HG02943 (cell line): ENCODE data around the gene FAM3B.
"Not testable (repeated sequence)": the region's sequence is repeated elsewhere in the genome, so short reads cannot be mapped to it uniquely, and the experiment has no call there.

Experiments
- ATAC-seq: cut with Tn5 transposase; IDR thresholded peaks from one replicate; pipeline ENCODE4 v1.9.1; 2021; ENCODE audit warnings: mild to moderate bottlenecking, low read depth, moderate library complexity; ENCODE audit not compliant: unreplicated experiment

Gene FAM3B, protein sequence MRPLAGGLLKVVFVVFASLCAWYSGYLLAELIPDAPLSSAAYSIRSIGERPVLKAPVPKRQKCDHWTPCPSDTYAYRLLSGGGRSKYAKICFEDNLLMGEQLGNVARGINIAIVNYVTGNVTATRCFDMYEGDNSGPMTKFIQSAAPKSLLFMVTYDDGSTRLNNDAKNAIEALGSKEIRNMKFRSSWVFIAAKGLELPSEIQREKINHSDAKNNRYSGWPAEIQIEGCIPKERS

GRCh38 chr21:41316200-41317062 is at the start of gene FAM3B:
FAM3B (plus strand) TSS chr21:41316801; CDS start chr21:41316880, 79 bp downstream.
- ATAC-seq, result no peak

DNA sequence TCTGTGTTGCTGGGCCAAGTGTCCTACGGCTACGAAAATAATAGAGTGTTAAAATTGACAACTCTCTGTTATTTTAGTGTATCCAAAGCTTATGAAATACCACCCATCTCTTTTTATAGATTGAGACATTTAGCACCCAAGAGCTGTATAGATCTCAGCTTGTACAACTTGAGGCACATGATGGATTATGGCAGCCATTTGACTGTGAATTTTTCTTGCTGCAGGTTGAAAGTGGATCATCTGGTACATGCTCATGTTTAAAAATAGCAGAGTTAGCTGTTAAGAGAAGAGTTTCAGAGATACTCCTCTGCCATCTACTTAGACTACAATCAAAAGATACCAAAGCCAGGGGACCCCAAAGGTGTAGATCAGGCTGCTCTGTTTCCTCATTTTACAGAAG is 49.3 kb upstream of the FAM3B start:
- no peak for ATAC-seq

- ATAC-seq, result no peak
Observed at GRCh38 chr21:41269535-41269934, 47.1 kb upstream of the FAM3B start.

DNA sequence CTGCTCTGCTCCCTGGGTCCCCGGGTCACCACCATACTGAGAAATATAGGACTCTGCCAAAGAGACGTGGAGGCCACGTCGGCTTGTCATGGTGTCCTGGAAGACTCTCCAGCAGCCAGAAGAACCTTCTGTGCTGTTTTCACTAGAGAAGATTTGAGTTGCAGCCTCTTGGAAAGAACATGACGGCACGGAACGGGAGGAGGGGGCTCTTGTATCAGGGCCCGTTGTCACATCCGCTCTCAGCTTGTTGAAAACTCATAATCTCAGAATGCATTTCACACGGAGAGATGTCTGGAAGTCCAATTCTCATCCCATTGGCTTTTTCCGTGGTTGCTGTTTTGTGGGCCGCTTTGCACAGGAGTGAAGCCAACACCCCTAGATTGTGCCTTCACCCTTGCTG is 39.4 kb upstream of the FAM3B start:
- ATAC-seq, result no peak

DNA sequence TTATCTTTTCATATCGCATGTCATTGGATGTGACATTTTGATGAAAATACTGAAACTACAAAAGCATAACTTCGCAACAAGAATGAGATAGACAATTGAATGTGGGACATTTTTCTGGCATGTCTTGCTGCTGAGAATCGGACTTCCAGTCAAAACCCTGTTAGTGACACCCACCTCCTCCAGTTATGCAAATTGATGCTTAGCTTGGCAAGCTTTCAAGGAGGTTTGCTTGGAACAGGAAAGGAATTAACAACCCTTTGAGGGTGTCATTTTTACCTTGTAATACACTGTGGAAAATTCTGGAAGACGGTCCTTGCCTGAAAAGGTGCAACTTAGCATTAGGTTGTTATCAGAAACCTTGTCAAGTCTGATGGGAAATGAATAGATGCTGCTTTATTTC is 38.8 kb upstream of the FAM3B start:
- ATAC-seq, result no peak

GRCh38 chr21:41280115-41280919 is 36.3 kb upstream of the FAM3B start:
- no peak for ATAC-seq

- ATAC-seq, result no peak
Observed at GRCh38 chr21:41282412-41282811, 34.2 kb upstream of the FAM3B start.

GRCh38 chr21:41283211-41283818 is 33.3 kb upstream of the FAM3B start:
- no peak for ATAC-seq

DNA sequence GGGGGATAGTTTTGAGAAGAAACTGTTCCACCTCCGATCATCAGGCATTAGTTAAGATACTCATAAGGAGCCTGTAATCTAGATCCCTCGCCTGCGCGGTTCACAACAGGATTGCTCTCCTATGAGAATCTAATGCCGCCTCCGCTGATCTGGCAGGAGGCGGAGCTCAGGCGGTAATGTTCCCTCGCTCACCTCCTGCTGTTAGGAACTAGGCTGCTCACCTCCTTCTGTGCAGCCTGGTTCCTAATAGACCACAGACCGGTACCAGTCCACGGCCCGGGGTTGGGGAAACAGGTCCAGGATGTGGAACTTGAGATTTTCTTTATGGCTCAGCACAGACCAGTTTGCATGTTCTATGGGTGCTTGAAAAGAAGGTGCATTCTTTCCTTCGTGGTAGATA is 27.2 kb upstream of the FAM3B start:
- no peak for ATAC-seq

DNA sequence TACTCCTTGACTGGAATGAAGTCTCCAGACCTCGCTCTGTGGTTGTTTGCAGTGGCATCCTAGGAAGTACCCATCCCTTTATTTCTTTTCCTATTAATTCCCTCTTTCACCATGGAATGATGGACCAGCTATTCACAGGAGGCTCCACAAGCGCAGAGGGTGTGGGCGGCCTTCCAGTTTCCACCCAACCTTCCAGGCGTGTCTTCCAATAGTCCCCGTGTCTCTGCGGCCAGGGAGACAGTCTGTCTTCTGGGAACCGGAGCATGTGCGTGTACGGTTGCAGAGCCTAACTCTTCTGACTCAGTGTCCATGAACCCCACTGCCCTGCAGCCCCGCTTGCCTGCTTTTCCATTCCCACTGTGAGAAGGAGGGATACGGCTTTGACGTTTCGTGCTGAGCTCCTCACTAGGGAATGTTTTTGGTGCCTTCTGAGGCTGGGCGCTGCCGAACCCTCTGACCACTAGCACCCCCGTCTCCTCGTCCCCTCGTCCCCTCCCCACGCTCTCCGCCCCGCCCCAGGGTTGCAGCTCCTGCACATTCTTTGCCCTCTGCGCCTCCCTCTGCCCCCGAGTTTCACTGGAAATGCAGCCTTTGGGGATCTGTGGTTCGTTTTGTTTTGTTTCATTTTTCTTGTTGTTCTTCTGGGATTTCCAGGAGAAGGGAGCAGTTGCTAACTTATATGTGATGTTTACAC is 26.3 kb upstream of the FAM3B start:
- ATAC-seq, result no peak

- no peak for ATAC-seq
Observed at GRCh38 chr21:41294548-41295231, 21.9 kb upstream of the FAM3B start.

- no peak for ATAC-seq
Observed at GRCh38 chr21:41295721-41296254, 20.8 kb upstream of the FAM3B start.

DNA sequence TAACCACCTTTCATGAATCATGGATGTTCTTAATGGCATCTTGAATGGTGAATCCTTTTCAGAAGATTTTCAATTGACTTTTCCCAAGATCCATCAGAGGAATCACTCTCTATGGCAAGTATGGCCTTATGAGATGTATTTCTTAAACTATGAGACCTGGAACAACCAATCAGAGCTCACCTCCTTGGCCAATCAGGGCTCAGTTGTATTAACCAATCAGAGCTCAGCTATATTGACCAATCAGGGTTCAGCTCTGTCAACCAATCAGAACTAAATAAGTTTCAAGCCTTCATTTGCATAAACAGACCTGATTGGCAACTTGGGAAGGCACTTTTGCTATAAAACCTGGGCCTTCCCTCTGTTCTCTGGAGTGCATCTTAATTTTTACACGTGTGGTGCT is 13.6 kb upstream of the FAM3B start:
- no peak for ATAC-seq

GRCh38 chr21:41304068-41304720 is 12.4 kb upstream of the FAM3B start:
- ATAC-seq, result no peak

GRCh38 chr21:41307219-41307618 is 9.4 kb upstream of the FAM3B start:
- no peak for ATAC-seq

- ATAC-seq, result not testable (repeated sequence)
Observed at GRCh38 chr21:41313285-41314164, 3.1 kb upstream of the FAM3B start.

GRCh38 chr21:41315726-41316125 is 875 bp upstream of the FAM3B start:
- ATAC-seq, result no peak

- no peak for ATAC-seq
Observed at GRCh38 chr21:41317063-41317392, 427 bp downstream of the FAM3B start.
